ENCODE data around the gene EGFLAM.

GRCh38 chr5:38376404-38376803, 118.0 kb downstream of the EGFLAM start:
- TF ChIP-seq CTCF (IDR thresholded peaks at IDR 0.05; ENCODE audit: low read length), result no peak
- no peak for TF ChIP-seq EZH2 (IDR thresholded peaks at IDR 0.05; ENCODE audit: borderline replicate concordance, low read length)

All from OCI-LY1 (cell line).